RPMI8226 (cell line): ENCODE measurements around the gene DUSP2.
A peak's percentile ranks its signal among the peaks of the same experiment; 100 is the strongest.

Experiments
- DNase-seq: peaks from one replicate; pipeline ENCODE4 v3.0.0-alpha.2; 2015

Gene DUSP2

GRCh38 chr2:96113367-96113677, 31.9 kb downstream of the DUSP2 start:
- peak; percentile 32 for DNase-seq

GRCh38 chr2:96112501-96113366, 32.5 kb downstream of the DUSP2 start:
- DNase-seq: no peak

GRCh38 chr2:96111823-96112500, 33.3 kb downstream of the DUSP2 start:
- DNase-seq: no peak

GRCh38 chr2:96111257-96111640, 34.0 kb downstream of the DUSP2 start:
- no peak for DNase-seq

- peak; percentile 48 for DNase-seq
Observed at GRCh38 chr2:96110621-96111256, 34.5 kb downstream of the DUSP2 start.

GRCh38 chr2:96109931-96110511, 35.2 kb downstream of the DUSP2 start:
- no peak for DNase-seq

- DNase-seq: no peak
Observed at GRCh38 chr2:96109361-96109680, 35.9 kb downstream of the DUSP2 start.

- DNase-seq: no peak
Observed at GRCh38 chr2:96108541-96109360, 36.5 kb downstream of the DUSP2 start.

GRCh38 chr2:96108151-96108540, 37.1 kb downstream of the DUSP2 start:
- no peak for DNase-seq

GRCh38 chr2:96107708-96108065, 37.6 kb downstream of the DUSP2 start:
- DNase-seq: no peak

GRCh38 chr2:96106991-96107707, 38.1 kb downstream of the DUSP2 start:
- no peak for DNase-seq

- no peak for DNase-seq
Observed at GRCh38 chr2:96105994-96106715, 39.1 kb downstream of the DUSP2 start.

GRCh38 chr2:96105152-96105915, 39.9 kb downstream of the DUSP2 start:
- no peak for DNase-seq

GRCh38 chr2:96104487-96104861, 40.8 kb downstream of the DUSP2 start:
- no peak for DNase-seq

GRCh38 chr2:96103761-96104486, 41.3 kb downstream of the DUSP2 start:
- DNase-seq: no peak

GRCh38 chr2:96103187-96103601, 42.0 kb downstream of the DUSP2 start:
- DNase-seq: no peak

GRCh38 chr2:96102596-96103186, 42.5 kb downstream of the DUSP2 start:
- DNase-seq: no peak

- no peak for DNase-seq
Observed at GRCh38 chr2:96100893-96101304, 44.3 kb downstream of the DUSP2 start.
